Panc1 (cell line): ENCODE results near the gene INTS1. TPM values are rescaled to one million over a fixed set of nuclear protein-coding genes. Genes with fewer than 3 reads are reported as not detected.

Source experiments
- ATAC-seq: fragments of 200-7000 bp; cut with Tn5 transposase; 2 replicates; pipeline ENCODE4 v1.9.1; 2020; ENCODE audit warnings: mild to moderate bottlenecking, moderate library complexity
- BruUV-seq: library from RNA; stranded (reverse); fragments of 400-500 nt; replicated peaks from 2 replicates; lab custom pipeline; 2021; lab: Mats Ljungman, UMichigan
- CTCF ChIA-PET: fragments of 300-600 bp; sonication (Branson Sonifier 250); formaldehyde crosslinking; loops from one replicate; lab custom pipeline; 2022; ENCODE audit warnings: antibody characterized with exemption; lab: Charles Lee
- POLR2A ChIA-PET: fragments of 300-600 bp; sonication (Branson Sonifier 250); formaldehyde crosslinking; loops from one replicate; lab custom pipeline; 2022; ENCODE audit warnings: antibody characterized with exemption; lab: Charles Lee
- DNase-seq: peaks from one replicate; pipeline ENCODE4 v3.0.0-alpha.2; 2010; ENCODE audit warnings: low read depth, low spot score
- H3K27ac ChIP-seq: 2 replicates; pipeline ENCODE4 v1.5.1; 2011; ENCODE audit warnings: mild to moderate bottlenecking, low read length, inconsistent platforms
- H3K27me3 ChIP-seq: fragments of 200-500 bp; sonication (Bioruptor generic); 2 replicates; pipeline ENCODE4 v1.6.0; 2014; ENCODE audit warnings: low read length, inconsistent platforms; ENCODE audit not compliant: control insufficient read depth, insufficient read depth
- H3K36me3 ChIP-seq: fragments of 200-500 bp; sonication (Bioruptor generic); 2 replicates; pipeline ENCODE4 v1.5.1; 2014; ENCODE audit warnings: inconsistent platforms, mild to moderate bottlenecking, low read length, moderate library complexity; ENCODE audit not compliant: control insufficient read depth, insufficient read depth
- H3K4me1 ChIP-seq: 2 replicates; pipeline ENCODE4 v1.5.1; 2011; ENCODE audit warnings: inconsistent platforms, mild to moderate bottlenecking, low read length, moderate library complexity; ENCODE audit not compliant: control insufficient read depth, insufficient read depth
- H3K4me3 ChIP-seq, 2 experiments: 2 replicates each; pipeline ENCODE4 v1.5.1; 2011 to 2012; ENCODE audit warnings: low read depth in 2 of 2, low read length in 2 of 2, mild to moderate bottlenecking in 2 of 2, inconsistent platforms in 1 of 2, moderate library complexity in 1 of 2
- H3K9me3 ChIP-seq: fragments of 200-500 bp; sonication (Bioruptor generic); 2 replicates; pipeline ENCODE4 v1.5.1; 2014; ENCODE audit warnings: low read depth, mild to moderate bottlenecking, inconsistent platforms, low read length, moderate library complexity; ENCODE audit not compliant: control insufficient read depth, insufficient read depth
- POLR2AphosphoS5 ChIP-seq: IDR thresholded peaks from 2 replicates; pipeline ENCODE4 v1.6.1; 2012; ENCODE audit warnings: mild to moderate bottlenecking, low read depth, low read length, moderate library complexity
- SIN3A ChIP-seq: IDR thresholded peaks from 2 replicates; pipeline ENCODE4 v1.6.1; 2012; ENCODE audit warnings: low read depth, mild to moderate bottlenecking, low read length, moderate library complexity, borderline replicate concordance; ENCODE audit not compliant: insufficient read depth
- TCF7L2 ChIP-seq: IDR thresholded peaks from 2 replicates; pipeline ENCODE4 v1.6.1; 2011; ENCODE audit warnings: mild to moderate bottlenecking, low read depth, low read length, inconsistent platforms
- in situ Hi-C: cut with HindIII; loops from 2 replicates; pipeline ENCODE4 v1.10.0; 2016; ENCODE audit warnings: low sequenced_read_pairs, low pct_unique_long_range_greater_than_20kb
- intact Hi-C: fragments of 100-400 bp; cut with micrococcal nuclease; formaldehyde crosslinking; loops from one replicate; pipeline ENCODE4 v1.10.0; 2022; ENCODE audit not compliant: unreplicated experiment
- total RNA-seq: library from RNA; stranded (reverse); gene quantifications from one replicate; pipeline ENCODE4 v1.2.1, GENCODE V29; 2021; ENCODE audit not compliant: unreplicated experiment
- TF ChIP-seq, protein P1 (sequence below), 2 experiments: IDR thresholded peaks; 2 replicates each; pipeline ENCODE4 v1.6.1; 2011 to 2012; ENCODE audit warnings: low read depth in 2 of 2, control low read depth in 1 of 2, low read length in 1 of 2, mild to moderate bottlenecking in 1 of 2, moderate library complexity in 1 of 2; ENCODE audit not compliant: insufficient read depth in 1 of 2
- TF ChIP-seq, protein P2 (sequence below): fragments of 450-650 bp; IDR thresholded peaks from 2 replicates; pipeline ENCODE4 v1.5.1; 2017; ENCODE audit warnings: mild to moderate bottlenecking

The INTS1 gene
- total RNA-seq, 1 experiment from 2014 or later: 173 TPM

DNA sequence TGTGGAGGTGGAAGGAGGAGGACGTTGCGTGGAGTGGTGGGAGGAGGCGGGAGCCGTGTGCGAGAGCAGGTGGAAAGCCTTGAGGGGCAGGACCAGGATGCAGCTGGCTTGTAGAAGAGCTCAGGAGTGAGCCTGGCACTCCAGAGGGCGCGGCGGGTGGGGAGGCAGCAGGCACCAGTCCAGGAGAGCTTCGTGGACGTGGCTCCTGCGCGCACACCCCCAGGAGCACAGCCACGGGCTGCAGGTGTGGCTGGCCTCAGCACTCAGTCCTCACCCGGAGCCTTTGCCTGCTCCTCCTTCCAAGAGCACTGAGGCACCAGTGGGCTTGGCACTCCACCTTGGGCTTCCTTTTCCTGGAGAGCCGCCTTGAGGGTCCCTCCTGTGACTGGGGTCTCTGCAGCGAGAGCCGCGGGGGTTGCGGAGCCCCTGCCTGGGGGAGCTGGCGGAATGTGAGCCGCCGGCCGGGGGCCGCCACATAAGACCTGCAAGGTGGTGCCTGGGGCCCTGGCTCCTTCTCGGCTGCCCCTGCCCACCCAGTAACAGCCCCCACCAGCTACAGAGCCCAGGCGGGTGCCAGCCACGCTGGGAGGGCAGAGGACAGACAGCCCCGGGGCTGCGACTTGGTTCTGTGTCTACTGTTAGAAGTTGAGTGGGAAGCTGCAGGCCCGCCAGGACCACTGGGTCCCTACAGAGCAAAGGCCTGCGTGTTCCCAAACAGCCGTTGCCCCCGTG, 37.4 kb upstream of the INTS1 start:
- ChIA-PET CTCF (no interaction called here), POLR2A (interaction anchor here (0.6 to 0.7 kb wide), 2 partner anchors 13 to 306 kb away, joined by 3 to 5 read pairs; no protein-coding TSS in a partner anchor)
- Histone ChIP-seq H3K27me3 (no peaks in the 10 kb centered on the region), H3K9me3 (no peaks in the 10 kb centered on the region), H3K27ac (peak overlapping the region; percentile 67; the same call in 1 of the 2 replicates), H3K4me3 (no peak overlapping the region), H3K4me1 (peaks cover 73% of the 10 kb centered on the region), H3K36me3 (peaks cover 3% of the 10 kb centered on the region; the same call in 1 of the 2 replicates)
- intact Hi-C loops: no loop called here
- DNase-seq: no peak
- TF ChIP-seq, protein P1, sequence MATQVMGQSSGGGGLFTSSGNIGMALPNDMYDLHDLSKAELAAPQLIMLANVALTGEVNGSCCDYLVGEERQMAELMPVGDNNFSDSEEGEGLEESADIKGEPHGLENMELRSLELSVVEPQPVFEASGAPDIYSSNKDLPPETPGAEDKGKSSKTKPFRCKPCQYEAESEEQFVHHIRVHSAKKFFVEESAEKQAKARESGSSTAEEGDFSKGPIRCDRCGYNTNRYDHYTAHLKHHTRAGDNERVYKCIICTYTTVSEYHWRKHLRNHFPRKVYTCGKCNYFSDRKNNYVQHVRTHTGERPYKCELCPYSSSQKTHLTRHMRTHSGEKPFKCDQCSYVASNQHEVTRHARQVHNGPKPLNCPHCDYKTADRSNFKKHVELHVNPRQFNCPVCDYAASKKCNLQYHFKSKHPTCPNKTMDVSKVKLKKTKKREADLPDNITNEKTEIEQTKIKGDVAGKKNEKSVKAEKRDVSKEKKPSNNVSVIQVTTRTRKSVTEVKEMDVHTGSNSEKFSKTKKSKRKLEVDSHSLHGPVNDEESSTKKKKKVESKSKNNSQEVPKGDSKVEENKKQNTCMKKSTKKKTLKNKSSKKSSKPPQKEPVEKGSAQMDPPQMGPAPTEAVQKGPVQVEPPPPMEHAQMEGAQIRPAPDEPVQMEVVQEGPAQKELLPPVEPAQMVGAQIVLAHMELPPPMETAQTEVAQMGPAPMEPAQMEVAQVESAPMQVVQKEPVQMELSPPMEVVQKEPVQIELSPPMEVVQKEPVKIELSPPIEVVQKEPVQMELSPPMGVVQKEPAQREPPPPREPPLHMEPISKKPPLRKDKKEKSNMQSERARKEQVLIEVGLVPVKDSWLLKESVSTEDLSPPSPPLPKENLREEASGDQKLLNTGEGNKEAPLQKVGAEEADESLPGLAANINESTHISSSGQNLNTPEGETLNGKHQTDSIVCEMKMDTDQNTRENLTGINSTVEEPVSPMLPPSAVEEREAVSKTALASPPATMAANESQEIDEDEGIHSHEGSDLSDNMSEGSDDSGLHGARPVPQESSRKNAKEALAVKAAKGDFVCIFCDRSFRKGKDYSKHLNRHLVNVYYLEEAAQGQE (IDR thresholded peaks at IDR 0.05; ENCODE audit: insufficient read depth in 1 of 2, low read depth in 2 of 2, low read length in 1 of 2): no peak
- no peak for TF ChIP-seq TCF7L2
- no peak for TF ChIP-seq SIN3A
- TF ChIP-seq, protein P2, sequence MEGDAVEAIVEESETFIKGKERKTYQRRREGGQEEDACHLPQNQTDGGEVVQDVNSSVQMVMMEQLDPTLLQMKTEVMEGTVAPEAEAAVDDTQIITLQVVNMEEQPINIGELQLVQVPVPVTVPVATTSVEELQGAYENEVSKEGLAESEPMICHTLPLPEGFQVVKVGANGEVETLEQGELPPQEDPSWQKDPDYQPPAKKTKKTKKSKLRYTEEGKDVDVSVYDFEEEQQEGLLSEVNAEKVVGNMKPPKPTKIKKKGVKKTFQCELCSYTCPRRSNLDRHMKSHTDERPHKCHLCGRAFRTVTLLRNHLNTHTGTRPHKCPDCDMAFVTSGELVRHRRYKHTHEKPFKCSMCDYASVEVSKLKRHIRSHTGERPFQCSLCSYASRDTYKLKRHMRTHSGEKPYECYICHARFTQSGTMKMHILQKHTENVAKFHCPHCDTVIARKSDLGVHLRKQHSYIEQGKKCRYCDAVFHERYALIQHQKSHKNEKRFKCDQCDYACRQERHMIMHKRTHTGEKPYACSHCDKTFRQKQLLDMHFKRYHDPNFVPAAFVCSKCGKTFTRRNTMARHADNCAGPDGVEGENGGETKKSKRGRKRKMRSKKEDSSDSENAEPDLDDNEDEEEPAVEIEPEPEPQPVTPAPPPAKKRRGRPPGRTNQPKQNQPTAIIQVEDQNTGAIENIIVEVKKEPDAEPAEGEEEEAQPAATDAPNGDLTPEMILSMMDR: no peak
- TF ChIP-seq POLR2AphosphoS5: no peak; the same call in 1 of the 2 replicates
- in situ Hi-C loops: no loop called here
- BruUV-seq: TSS peak; percentile 66
- ATAC-seq: no peak

DNA sequence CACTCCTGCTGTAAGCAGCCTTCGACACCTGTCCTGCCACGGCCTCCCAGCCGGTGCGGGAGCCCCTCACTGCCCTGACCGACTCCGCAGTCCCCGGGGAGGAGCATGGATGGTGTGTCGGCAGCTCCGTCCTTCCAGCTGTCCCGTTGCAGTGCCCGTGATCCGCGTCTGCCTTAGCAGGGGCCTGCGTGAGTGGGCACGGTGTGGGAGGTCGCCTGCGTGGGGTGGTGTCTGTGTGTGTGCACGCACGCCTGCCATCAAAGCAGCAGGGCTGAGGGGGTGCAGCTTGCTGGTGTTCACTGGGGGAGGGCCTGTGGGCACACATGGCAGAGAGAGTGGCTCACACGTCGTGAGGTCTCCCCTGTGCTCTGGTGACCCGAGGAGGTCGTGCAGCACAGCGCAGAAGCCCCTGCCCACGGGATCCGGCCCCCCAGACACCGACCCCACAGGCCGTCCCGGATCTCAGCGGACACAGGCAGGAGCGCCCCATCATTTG, 36.6 kb upstream of the INTS1 start:
- TF ChIP-seq, protein P1 (IDR thresholded peaks at IDR 0.05; ENCODE audit: insufficient read depth in 1 of 2, low read depth in 2 of 2, low read length in 1 of 2): no peak
- TF ChIP-seq POLR2AphosphoS5: no peak
- no peak for TF ChIP-seq TCF7L2
- TF ChIP-seq, protein P2: no peak
- no peak for TF ChIP-seq SIN3A
- ChIA-PET POLR2A (interaction anchor here (0.6 to 0.7 kb wide), 2 partner anchors 14 to 306 kb away, joined by 3 to 5 read pairs; no protein-coding TSS in a partner anchor), CTCF (no interaction called here)

More for the DNA sequence above, 36.6 kb upstream of the INTS1 start:
- intact Hi-C loops: no loop called here
- peaks cover 3% of the 10 kb centered on the region; the same call in 1 of the 2 replicates for H3K36me3 ChIP-seq
- H3K27me3 ChIP-seq: no peaks in the 10 kb centered on the region
- in situ Hi-C loops: no loop called here
- H3K27ac ChIP-seq: 0 out of 2 replicates have a peak overlapping the region, but pooled peaks have one; percentile 3
- no TSS peak for BruUV-seq
- DNase-seq: no peak
- H3K4me3 ChIP-seq: no peak overlapping the region
- peaks cover 78% of the 10 kb centered on the region for H3K4me1 ChIP-seq
- H3K9me3 ChIP-seq: no peaks in the 10 kb centered on the region
- ATAC-seq: no peak
